GM19351 (cell line): ENCODE data around the gene FAM227A.
A peak's percentile ranks its signal among the peaks of the same experiment; 100 is the strongest.
"Not testable (repeated sequence)": the region's sequence is repeated elsewhere in the genome, so short reads cannot be mapped to it uniquely, and the experiment has no call there.

Source experiments
- ATAC-seq: cut with Tn5 transposase; IDR thresholded peaks from one replicate; pipeline ENCODE4 v1.9.1; 2021; ENCODE audit warnings: mild to moderate bottlenecking, moderate library complexity; ENCODE audit not compliant: unreplicated experiment

Gene FAM227A

GRCh38 chr22:38674888-38675287 is 18.7 kb upstream of the FAM227A start:
- ATAC-seq, result no peak

- ATAC-seq, result peak; percentile 42
Observed at GRCh38 chr22:38657045-38657909, 1.1 kb upstream of the FAM227A start.

DNA sequence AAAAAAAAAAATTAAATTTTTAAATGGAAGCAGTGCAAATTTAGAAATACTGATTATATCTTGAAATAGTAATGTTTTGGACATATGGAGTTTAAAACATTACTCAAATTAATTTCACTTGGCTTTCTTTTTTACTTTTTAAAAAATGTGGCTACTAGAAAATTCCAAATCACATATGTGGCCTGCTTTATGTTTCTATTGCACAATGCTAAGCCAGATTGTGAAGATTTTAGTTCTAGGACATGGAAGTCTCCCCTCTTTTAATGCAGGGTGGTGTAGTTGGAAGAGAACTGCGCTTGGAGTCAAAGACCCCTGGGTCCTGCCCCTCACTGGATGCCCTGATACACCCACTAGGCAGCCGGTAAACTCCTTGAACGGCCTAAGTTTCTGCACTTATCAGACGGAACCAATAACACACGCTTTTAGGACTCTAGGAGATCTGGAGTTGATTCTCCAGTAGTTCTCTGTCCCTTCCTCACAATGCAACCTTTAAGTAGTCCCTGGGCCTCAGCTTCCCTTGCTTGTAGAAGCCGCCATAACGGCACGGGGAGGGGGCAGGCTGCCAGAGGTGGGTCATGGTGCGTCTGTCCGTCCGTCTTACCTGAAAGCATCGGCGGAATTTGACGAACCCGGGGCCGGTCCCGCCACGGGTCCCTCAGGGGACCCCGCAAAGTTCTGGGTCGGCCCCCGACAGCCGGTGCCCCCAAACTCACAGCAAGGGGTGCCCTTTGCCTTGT is 505 bp downstream of the FAM227A start:
- no peak for ATAC-seq

GRCh38 chr22:38653741-38654140 is 2.5 kb downstream of the FAM227A start:
- no peak for ATAC-seq

DNA sequence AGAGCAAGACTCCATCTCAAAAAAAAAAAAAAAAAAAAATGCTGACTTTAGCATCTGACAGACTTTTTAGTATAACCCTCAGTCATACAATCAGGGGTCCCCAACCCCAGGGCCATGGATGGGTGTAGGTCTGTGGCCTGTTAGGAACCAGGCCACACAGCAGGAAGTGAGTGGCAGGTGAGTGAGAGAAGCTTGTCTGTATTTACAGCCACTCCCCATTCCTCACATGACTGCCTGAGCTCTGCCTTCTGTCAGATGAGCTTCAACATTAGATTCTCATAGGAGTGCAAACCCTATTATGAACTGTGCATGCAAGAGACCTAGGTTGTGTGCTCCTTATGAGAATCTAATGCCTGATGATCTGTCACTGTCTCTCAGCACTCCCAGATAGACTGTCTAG is 3.3 kb downstream of the FAM227A start:
- ATAC-seq, result no peak

- ATAC-seq, result no peak
Observed at GRCh38 chr22:38649841-38650522, 6.2 kb downstream of the FAM227A start.

DNA sequence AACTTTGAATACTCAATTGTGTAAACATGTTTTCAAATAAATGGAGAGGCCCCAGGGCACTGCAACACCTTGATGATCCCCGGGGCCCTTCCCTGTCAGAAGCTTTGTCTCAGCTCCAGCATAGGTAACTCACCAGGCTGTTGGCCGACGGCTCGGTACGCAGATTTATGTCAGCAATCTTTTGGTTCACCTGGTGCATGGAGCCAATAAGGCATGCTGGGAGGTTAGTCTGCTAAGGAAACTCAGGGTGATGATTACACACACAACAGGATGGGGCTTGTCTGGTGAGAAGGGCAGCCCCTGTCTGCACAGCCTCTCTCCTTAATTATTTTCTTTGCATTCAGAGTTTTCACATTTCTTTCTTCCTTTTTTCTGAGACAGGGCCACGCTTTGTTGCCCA is 10.8 kb downstream of the FAM227A start:
- ATAC-seq, result no peak

DNA sequence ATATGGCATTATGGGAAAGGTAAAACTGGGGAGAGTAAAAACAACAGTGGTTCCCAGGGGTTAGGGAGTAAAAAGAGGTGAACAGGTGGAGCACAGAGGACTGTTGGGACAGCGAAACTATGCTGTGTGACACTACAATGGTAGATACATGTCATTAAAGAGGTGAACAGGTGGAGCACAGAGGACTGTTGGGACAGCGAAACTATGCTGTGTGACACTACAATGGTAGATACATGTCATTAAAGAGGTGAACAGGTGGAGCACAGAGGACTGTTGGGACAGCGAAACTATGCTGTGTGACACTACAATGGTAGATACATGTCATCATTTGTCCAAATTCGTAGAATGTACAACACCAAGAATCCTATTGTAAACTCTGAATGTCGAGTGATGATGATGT is 11.9 kb downstream of the FAM227A start:
- not testable (repeated sequence) for ATAC-seq

DNA sequence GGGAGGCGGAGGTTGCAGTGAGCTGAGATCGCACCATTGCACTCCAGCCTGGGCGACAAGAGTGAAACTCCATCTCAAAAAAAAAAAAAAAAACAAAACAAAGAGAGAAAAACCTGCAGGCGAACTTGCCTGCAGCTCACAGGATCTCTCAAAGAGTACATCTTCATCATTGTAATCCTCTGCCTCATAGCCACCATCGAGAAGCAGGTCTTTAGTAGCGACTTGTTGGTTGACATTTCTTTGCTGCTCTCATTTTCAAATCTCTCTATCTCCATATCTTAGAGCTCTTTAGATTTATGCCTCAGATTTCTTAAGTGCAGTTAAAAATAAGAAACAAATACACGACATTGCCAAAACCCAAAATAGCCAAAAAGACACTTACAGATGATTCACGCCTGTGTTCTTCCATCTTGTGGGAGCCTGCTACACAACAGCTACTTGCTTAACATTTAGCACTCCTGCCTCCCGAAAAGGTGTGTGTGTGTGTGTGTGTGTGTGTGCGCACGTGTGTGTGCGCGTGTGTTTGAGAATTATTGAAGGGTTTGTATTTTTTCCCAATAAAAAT is 14.6 kb downstream of the FAM227A start:
- ATAC-seq, result no peak

DNA sequence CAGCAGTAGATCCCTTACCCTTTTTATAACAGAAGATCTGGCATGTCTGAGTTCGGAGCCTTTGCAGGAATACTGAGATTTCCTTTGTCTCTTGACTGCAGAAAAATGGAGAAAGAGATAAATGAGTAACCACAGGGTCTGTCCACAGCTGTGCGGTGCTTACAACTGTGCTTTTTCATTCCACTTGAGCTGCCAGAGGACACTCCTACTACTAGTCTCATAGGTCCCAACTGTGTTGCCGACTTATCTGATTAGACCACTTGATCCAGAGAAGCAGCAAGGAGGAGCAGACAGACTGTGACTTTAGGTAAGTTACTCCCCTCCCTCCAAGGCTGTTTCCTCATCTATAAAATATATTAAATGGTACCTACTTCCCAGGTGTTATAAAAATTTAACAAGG is 17.5 kb downstream of the FAM227A start:
- no peak for ATAC-seq

DNA sequence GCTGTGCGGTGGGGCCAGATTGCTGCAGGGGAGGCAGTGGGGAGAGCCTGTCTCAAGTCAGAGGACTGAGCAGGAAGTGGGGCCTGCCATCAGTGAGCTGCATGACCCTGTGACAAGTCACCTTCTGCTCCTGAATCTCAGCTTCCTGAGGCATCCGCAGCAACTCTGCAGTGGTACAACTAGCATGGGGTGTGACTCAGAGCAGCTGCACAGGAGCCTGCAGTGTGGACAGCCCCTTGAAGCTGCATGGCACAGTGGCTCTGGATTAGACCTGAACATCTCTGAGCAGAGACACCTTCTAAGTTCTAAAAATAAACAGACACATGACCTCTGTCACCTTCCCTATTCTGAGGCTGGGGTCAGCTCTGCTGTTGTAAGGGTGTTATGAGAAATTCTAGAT is 18.0 kb downstream of the FAM227A start:
- no peak for ATAC-seq

DNA sequence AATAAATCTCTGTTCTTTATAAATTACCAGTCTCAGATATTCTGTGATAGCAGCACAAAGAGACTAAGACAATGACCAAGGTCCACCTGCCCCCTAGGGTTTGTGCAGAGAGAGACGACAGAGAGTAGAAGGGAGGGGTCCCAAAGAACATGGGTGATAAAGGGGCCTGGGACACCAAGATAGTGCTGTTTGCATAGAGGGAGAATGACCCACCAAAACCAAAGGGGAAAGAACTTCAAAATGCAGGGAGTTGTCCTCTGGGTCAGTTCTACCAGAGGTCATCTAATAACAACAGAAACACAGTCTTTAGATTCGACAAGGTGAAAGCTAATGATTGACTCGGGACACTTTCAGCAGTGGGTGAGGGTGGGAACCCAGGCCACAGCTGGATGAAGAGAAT is 23.7 kb downstream of the FAM227A start:
- ATAC-seq, result no peak

DNA sequence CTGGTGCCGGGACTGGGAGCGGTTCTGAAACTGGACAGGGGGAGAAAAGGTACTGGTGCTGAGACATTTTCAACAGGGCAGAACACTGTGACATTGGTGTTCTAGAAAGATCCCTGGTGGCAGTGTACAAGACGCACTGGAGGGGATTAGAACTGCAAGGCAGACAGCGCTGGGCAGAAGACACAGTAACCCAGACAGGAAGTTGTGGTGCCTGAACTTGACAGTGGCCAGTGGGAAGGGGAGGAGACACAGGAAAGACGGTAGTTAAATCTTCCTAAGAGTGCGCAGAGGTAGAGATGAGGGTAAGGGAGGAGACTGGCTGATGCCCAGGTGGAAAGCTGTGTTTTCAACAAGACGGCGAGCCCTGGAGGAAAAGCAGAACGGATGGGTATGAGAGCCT is 24.5 kb downstream of the FAM227A start:
- ATAC-seq, result no peak

DNA sequence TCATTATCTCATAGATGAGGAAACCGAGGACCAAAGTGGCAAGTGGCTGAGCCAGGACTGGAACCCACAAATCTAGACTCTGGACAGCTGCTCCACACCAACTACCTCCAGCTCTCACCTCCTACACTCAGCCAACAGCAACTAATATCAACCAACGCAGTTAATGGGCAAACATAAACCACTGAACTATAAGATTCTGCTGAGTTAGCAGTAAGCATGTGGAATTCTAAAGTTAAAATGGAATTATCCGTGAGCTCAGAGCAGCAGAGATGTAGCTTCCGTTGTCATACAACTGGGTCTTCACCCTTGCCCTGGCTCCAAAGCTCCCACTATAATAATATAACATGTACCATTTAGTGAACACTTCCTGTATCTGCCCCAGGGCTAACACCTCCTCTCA is 27.1 kb downstream of the FAM227A start:
- ATAC-seq, result no peak

- ATAC-seq, result no peak
Observed at GRCh38 chr22:38628444-38628843, 27.7 kb downstream of the FAM227A start.

- ATAC-seq, result no peak
Observed at GRCh38 chr22:38623351-38623750, 32.8 kb downstream of the FAM227A start.

DNA sequence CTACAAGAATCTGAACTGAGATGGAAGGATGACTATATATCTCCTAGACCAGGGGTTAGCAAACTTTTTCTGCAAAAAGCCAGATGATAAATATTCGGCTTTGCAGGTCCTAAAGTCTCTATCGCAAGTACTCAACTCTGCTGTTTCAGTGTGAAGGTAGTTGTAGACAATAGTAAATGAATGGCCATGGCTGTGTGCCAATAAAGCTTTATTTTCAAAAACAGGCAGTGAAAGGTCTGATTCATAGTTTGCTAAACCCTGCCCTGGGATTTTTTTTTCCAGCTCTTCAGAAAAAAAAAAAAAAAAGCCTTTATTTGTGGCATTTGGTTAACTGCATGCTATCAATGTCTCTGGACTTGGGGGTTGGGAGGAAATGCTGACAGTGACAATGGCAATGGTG is 37.5 kb downstream of the FAM227A start:
- no peak for ATAC-seq

DNA sequence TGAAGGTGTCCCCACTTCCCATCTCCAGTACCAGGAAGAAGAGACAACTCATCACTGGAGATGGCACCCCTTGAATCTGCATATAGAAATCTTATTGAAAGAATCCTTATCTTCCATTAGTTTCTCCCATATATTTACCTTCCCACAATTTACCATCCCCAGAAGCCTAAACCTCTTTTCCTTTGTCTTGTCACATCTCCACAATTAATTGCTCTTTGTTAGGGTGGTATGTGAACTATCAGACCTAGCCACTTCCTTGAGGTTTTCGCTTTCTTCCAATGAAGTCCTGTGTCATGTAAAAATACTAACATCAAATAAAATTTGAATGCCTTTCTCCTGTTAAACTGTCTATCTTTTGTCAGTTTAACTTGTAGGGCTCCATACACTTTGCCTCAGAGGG is 37.9 kb downstream of the FAM227A start:
- no peak for ATAC-seq

- ATAC-seq, result not testable (repeated sequence)
Observed at GRCh38 chr22:38615064-38615405, 41.2 kb downstream of the FAM227A start.

DNA sequence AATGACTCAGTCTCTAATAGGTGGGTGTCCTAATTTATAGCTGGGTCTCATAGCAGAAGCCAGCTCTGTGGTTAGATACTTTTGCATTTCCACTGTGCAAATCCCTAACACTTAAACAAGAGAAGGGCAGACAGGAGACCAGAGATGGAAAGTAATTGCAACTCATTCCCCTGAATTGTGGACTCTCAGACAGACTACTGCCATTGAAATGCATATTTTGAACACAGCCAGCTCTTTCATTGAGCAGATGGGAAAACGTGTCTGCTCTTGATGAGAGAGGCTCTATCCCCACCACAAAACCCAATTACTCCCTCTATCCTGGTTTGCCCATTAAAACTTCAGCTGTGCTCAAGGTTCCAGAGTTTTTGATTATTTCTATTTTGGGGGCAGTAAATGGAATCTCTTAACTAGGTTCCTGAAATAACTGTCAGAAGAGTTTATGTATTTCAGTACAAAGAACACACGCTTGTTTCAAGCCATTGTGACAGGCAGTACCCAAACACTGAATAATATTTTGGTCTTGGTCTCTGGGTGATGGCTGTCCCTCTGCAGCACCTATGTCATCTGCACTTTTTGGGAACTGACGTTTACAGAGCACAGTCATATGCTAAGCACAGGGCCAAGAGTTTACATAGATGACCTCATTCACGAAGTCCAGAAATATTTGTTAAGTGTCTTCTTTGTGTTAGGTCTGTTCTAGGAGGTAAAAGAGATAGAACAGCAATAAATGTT is 41.7 kb downstream of the FAM227A start:
- ATAC-seq, result no peak

GRCh38 chr22:38613588-38613987 is 42.6 kb downstream of the FAM227A start:
- ATAC-seq, result no peak
